CD4-positive, alpha-beta T cell treated with Interferon gamma for 1 hour (primary cell): ENCODE data around the gene FBH1.
"Not testable (repeated sequence)": the region's sequence is repeated elsewhere in the genome, so short reads cannot be mapped to it uniquely, and the experiment has no call there.

Source experiments
- DNase-seq: peaks from one replicate; pipeline ENCODE4 v3.0.0-alpha.2; 2020

The FBH1 gene

GRCh38 chr10:5961405-5962100, 71.5 kb downstream of the FBH1 start:
- DNase-seq: no peak

GRCh38 chr10:5962358-5962940, 72.4 kb downstream of the FBH1 start:
- DNase-seq: not testable (repeated sequence)

GRCh38 chr10:5963071-5963470, 73.0 kb downstream of the FBH1 start:
- DNase-seq: no peak

GRCh38 chr10:5963591-5963990, 73.5 kb downstream of the FBH1 start:
- no peak for DNase-seq

GRCh38 chr10:5964736-5965135, 74.7 kb downstream of the FBH1 start:
- DNase-seq: no peak

GRCh38 chr10:5965266-5965665, 75.2 kb downstream of the FBH1 start:
- no peak for DNase-seq

- DNase-seq: no peak
Observed at GRCh38 chr10:5968037-5968680, 78.1 kb downstream of the FBH1 start.

- DNase-seq: no peak
Observed at GRCh38 chr10:5968681-5969453, 78.8 kb downstream of the FBH1 start.

GRCh38 chr10:5970066-5970465, 80.0 kb downstream of the FBH1 start:
- no peak for DNase-seq

GRCh38 chr10:5970527-5970926, 80.5 kb downstream of the FBH1 start:
- no peak for DNase-seq

- DNase-seq: no peak
Observed at GRCh38 chr10:5971315-5971832, 81.3 kb downstream of the FBH1 start.

- DNase-seq: no peak
Observed at GRCh38 chr10:5971886-5972285, 81.8 kb downstream of the FBH1 start.

- no peak for DNase-seq
Observed at GRCh38 chr10:5973069-5973468, 83.0 kb downstream of the FBH1 start.

GRCh38 chr10:5975641-5976473, 85.8 kb downstream of the FBH1 start:
- DNase-seq: peak; percentile 72

- DNase-seq: no peak
Observed at GRCh38 chr10:5976512-5977470, 86.7 kb downstream of the FBH1 start.

GRCh38 chr10:5977471-5978229, 87.6 kb downstream of the FBH1 start, which contains the start of gene IL15RA:
TSS of gene IL15RA (minus strand) at chr10:5977543. CDS start at chr10:5977492, 51 bp downstream.
- peak; percentile 74 for DNase-seq

- DNase-seq: no peak
Observed at GRCh38 chr10:5978230-5978489, 88.1 kb downstream of the FBH1 start.

GRCh38 chr10:5981529-5981928, 91.5 kb downstream of the FBH1 start:
- DNase-seq: no peak

GRCh38 chr10:5983774-5984173, 93.7 kb downstream of the FBH1 start:
- DNase-seq: no peak

- no peak for DNase-seq
Observed at GRCh38 chr10:5985029-5985428, 95.0 kb downstream of the FBH1 start.
